Measurements from ENCODE around the gene FRMD1. TPM values are rescaled to one million over a fixed set of nuclear protein-coding genes. Genes with fewer than 3 reads are reported as not detected.

FRMD1 gene
- total RNA-seq, 1 experiment from 2014 or later = not detected

DNA sequence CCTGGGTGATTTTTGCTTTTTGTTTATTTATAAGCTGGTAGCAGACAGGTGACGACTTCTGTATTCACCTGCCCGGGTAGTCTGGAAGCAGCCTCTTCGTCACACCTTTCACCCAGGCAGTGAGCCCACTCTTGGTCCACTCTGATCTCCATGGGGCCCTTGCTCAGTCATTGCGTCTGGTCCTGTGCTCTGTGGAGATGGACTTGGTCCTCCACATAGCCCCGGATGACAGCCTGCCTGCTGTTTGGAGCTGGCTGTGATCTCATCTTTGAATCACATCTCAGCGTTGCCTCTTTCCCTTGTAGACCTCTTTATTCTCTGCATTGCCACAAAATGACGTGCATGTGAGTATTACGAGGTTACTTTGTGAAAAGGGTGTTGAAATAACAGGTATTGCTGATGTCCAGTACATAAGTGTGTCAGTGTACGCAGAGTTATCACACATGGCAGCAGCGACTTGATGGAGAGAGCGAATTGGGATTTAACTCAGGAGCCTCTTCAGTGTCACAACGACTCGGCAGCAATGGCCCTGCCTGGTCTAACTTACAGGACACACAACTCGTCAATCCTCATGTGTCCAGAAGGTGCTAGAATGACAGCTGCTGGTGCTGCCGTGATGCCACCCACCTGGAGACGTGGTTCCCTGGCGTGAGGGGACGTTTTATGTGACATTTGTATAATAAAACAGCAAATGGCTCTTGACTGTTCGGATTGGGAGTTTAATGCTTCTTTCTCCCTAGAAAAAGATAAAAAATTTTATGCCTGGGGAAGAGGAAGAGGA is 24.2 kb upstream of the FRMD1 start:
- Histone ChIP-seq H3K36me3 (replicated peaks; ENCODE audit: control insufficient read depth, insufficient read depth, low read length) (no peaks in the 10 kb centered on the region), H3K27me3 (ENCODE audit: control insufficient read depth, insufficient read depth, low read length) (no peaks in the 10 kb centered on the region), H3K4me3 (ENCODE audit: insufficient read depth, low read depth, low read length) (no peak overlapping the region)
- no peak for DNase-seq

DNA sequence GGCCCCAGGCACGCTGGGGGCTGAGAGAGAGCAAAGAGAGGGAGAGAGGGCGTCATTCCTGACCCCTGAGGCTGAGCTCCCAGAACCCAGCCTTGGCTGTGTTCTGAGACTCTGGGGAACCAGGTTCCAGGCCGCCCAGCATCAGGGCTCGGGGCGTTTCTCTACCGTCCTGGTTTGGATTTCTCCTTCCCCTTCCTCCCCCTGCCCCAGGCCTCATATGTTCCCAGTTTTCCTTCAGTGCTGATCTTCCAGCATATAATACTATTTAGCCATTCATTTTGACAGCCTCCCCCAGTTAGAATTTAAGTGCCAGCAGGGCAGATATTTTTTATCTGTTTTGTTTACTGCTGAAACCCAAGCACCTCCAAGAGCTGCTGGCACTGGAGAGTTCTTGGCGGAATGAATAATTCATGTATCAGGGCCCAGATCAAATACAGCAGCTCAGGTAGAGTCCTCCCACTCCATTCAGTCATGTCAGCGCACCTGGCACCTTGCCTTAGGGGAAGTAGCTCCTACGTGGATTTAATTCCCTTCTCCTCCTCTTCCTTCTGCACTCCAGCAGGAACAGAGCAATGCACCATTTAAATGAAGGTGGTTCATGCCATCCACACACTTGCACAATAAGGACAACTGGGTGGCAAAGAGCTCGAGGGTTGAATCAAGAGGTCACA is 23.4 kb upstream of the FRMD1 start:
- Histone ChIP-seq H3K4me3 (ENCODE audit: insufficient read depth, low read depth, low read length) (no peak overlapping the region), H3K27me3 (ENCODE audit: control insufficient read depth, insufficient read depth, low read length) (no peaks in the 10 kb centered on the region), H3K36me3 (replicated peaks; ENCODE audit: control insufficient read depth, insufficient read depth, low read length) (no peaks in the 10 kb centered on the region)
- peak; percentile 73 for DNase-seq

DNA sequence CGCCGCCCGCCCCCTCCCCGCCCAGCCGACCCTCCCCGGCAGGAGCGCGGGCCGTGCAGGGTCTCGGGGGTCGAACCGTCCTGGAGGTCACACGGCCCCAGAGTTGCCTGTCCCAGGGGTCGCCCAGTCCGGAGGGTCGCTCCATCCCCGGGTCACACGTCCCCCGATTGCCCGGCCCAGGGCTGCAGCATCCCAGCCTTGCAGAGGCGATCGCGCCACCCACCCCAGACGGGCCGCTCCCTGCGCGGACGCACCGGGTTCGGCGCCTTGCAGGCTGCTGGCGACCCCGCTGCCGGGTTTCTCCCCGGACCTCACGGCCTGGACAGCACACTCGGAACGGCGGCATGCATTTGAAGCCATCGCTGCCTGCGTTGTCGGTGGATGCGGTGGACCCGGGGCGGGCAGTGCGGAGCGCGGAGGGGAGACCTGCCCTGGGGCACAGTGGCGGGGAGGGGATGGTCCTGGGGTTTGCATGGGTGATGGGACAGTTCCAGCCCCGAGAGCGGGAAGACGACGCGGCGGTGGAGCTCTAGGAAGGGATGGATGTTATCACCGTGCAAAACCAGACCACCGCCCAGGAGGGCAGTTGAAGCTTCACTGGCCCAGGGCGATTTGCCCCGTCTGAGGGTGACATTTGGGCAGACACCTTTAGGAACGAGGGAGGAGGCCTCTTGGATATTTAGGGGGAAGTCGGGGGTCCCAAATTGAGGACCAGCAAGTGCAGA is 22.7 kb upstream of the FRMD1 start:
- no peaks in the 10 kb centered on the region for H3K36me3 ChIP-seq (replicated peaks; ENCODE audit: control insufficient read depth, insufficient read depth, low read length)
- no peak overlapping the region for H3K4me3 ChIP-seq (ENCODE audit: insufficient read depth, low read depth, low read length)
- DNase-seq = peak; percentile 79
- H3K27me3 ChIP-seq (ENCODE audit: control insufficient read depth, insufficient read depth, low read length) = no peaks in the 10 kb centered on the region

DNA sequence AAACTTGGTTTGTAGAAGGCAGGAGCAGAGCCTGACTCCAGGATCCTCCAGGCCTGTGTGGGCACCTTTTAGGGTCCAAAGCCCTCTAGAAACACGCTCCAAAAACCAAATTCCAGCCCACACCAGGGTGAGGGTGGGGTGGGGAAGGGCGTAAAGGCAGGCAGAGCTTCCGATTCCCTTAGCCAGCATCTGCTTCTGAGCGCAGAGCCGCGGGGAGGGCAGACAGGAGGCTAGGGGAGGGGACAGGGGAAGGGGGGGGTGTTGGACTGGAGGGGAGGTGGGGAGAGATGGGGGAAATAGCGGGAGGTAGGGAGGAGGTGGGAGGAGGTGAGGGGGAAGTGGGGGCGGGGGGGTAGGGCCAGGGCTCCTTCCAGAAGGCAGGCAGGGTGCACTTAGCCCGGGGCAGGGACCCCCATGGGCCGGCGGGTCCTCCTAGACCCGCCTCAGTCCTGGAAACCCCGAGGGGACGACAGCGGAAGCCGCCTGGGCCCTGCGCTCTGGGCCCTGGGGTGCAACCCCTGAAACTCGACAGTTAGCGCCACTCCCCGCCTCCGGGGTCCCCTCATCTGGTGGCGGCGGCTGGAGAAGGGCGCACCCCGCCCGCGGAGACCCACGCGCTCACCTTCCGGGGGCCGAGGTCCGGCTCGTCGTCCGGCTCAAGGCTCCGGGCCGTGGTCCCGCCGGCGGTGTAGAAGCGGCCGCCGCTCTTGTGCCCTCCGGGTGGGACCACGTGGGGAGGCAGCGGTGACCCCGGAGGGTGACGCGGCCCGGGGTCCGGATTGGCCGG is 22.0 kb upstream of the FRMD1 start:
- Histone ChIP-seq H3K36me3 (replicated peaks; ENCODE audit: control insufficient read depth, insufficient read depth, low read length) (no peaks in the 10 kb centered on the region), H3K27me3 (ENCODE audit: control insufficient read depth, insufficient read depth, low read length) (no peaks in the 10 kb centered on the region), H3K4me3 (ENCODE audit: insufficient read depth, low read depth, low read length) (no peak overlapping the region)
- peak; percentile 78 for DNase-seq

DNA sequence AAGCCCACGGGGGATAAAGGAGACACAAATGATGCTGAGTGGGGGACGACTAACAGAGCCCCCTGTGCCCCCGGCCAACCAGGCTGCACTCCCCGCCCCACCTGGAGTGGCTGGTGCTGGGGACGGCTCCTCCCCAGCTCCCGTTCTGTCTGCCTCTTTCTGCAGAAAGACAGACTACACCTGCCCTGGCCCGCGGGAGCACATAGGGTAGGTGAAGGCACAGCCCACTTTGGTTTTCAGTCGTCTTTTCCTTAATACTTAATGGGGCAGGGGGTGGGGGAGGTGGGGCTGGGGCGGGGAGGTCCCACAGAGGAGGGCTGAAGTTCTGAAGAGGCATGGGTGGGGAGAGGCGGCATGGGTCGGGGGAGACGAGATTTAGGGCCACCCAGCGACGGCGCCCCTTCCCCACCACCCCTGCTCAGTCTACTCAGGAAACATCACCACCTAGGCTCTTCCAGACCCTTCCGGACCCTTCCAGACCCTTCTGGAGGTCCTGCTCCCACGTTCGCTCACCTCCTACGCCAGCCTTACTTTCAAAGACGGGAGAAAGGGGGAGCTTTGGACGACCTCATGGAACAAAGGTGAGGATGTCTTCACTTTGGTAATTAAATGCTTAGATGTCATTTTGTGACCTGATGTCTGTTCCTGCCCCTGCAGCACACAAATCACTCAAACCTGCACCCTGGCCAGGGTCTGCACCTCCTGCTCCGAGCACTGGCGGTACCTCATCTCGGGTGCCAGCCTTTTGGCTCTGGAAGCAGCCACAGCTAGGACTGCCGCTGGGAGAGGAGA is 21.2 kb upstream of the FRMD1 start:
- H3K27me3 ChIP-seq (ENCODE audit: control insufficient read depth, insufficient read depth, low read length) = no peaks in the 10 kb centered on the region
- no peaks in the 10 kb centered on the region for H3K36me3 ChIP-seq (replicated peaks; ENCODE audit: control insufficient read depth, insufficient read depth, low read length)
- DNase-seq = peak; percentile 62

DNA sequence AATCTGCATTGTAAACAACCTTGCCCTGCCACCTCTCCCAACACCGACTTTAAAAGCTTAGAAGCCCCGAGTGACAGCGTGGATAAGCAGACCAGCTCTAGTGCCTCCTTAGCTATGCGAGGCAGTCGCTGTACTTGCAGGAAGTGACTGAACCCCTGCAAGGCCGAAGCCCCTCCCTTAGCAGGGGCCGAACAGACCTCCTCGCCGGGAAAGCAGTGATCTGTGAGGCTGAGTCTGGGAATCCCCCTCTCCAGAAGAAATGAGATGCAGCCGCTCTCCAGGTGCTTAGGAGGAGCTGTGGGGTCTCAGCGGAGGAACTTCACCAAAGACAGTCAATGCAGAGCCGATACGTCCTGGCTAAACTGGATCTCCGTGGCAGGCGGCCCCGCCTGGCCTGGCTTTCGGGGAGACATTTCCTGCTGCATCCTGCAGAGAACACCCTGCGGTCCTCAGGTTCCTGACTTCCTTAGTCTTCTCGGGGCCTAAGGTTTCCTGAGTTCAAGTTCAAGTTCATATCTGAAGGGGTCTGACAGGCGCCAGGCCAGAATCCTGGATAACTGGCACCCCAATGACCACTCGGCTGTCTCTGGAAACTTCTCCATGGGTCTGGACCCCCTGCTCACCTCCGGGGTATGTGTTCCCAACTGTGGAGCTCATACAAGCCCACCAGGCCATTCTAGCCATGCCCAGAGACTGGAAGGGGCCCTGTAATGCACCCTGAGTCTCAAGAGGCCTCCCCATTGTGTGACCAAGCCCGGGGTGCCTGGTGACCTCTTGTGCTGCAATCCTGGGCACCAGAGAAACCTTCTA is 20.4 kb upstream of the FRMD1 start:
- peak; percentile 89 for DNase-seq
- Histone ChIP-seq H3K27me3 (ENCODE audit: control insufficient read depth, insufficient read depth, low read length) (no peaks in the 10 kb centered on the region), H3K36me3 (replicated peaks; ENCODE audit: control insufficient read depth, insufficient read depth, low read length) (no peaks in the 10 kb centered on the region), H3K4me3 (ENCODE audit: insufficient read depth, low read depth, low read length) (no peak overlapping the region)

More for the DNA sequence above, 21.2 kb upstream of the FRMD1 start:
- no peak overlapping the region for H3K4me3 ChIP-seq (ENCODE audit: insufficient read depth, low read depth, low read length)

DNA sequence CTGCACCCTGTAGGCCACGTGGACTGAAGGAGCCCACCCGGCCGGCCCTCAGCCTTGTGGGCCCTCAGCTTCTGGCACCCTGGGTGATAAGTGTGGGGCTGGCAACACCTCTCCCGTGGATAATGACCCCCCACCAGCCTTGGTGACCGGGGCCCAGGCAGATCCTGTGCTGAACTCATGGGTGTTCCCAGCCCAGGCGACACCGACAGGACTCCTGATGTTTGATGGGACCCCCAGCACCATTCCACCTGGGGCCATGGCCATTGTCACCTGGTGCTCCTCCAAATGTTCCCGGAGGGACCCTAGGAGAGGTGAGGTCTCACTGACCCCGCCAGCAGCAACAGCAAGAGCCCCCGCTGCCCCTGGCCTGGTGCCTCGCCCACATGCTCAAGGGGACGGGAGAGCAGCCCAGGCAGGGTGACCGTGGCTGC is 19.4 kb upstream of the FRMD1 start:
- Histone ChIP-seq H3K4me3 (ENCODE audit: insufficient read depth, low read depth, low read length) (no peak overlapping the region), H3K27me3 (ENCODE audit: control insufficient read depth, insufficient read depth, low read length) (no peaks in the 10 kb centered on the region), H3K36me3 (replicated peaks; ENCODE audit: control insufficient read depth, insufficient read depth, low read length) (no peaks in the 10 kb centered on the region)
- DNase-seq = peak; percentile 55

DNA sequence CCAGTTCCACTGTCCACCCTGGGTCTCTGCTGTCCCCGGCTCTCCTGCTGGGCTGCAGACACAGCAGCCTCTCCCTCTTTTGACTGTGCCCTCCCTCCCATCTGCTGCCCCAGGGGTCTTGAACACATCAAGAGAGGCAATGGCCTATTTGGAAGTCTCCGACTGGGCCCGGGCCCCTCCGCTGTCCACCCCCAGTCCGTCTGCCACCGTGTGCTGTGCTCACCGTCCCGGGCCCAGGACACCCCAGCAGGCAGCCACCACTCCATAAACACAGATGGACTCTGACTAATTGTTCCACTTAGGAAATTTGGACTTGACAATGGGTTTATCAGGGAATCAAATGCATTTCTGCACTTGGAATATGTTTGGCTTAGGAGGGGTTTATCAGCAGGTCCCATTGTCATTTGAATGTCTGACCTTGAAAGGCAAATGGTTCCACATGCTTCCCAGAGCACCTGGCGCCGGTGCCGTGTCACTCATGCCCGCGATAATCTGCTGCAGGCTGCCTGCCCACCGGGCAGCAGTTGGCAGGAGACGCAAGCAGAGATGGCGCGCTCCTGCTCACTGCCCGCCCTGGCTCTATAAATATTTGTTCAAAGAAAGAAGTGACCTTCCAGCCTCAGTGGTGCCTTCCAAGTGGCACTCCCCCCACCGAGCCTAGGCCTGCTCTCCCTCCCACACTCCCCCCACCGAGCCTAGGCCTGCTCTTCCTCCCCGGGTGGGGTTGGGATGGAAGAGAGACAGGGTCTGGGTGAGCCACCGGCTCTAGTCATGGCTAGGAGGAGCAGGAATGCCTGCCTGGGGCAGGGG is 18.8 kb upstream of the FRMD1 start:
- H3K4me3 ChIP-seq (ENCODE audit: insufficient read depth, low read depth, low read length) = no peak overlapping the region
- H3K27me3 ChIP-seq (ENCODE audit: control insufficient read depth, insufficient read depth, low read length) = no peaks in the 10 kb centered on the region
- DNase-seq = peak; percentile 47
- no peaks in the 10 kb centered on the region for H3K36me3 ChIP-seq (replicated peaks; ENCODE audit: control insufficient read depth, insufficient read depth, low read length)

DNA sequence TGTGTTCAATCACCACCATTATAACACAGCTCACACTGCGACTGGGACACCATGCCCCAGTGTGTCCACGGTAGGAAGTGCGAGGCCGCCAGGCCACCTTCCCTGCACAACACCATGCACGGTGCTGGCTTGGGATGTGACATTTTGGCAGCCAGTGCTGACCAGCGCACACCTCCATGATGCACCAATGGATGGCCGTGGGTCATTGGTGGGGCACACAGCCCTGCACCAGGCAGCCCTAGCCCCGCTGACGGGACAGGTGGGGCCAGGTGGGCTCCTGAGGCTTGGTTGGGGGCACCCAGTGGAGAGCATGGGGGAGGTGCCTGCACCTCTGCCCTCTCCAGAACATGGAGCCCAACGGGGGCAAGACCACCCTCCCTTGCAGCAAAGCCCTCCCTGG is 18.2 kb upstream of the FRMD1 start:
- no peaks in the 10 kb centered on the region for H3K27me3 ChIP-seq (ENCODE audit: control insufficient read depth, insufficient read depth, low read length)
- H3K4me3 ChIP-seq (ENCODE audit: insufficient read depth, low read depth, low read length) = no peak overlapping the region
- H3K36me3 ChIP-seq (replicated peaks; ENCODE audit: control insufficient read depth, insufficient read depth, low read length) = no peaks in the 10 kb centered on the region
- DNase-seq = peak; percentile 45

DNA sequence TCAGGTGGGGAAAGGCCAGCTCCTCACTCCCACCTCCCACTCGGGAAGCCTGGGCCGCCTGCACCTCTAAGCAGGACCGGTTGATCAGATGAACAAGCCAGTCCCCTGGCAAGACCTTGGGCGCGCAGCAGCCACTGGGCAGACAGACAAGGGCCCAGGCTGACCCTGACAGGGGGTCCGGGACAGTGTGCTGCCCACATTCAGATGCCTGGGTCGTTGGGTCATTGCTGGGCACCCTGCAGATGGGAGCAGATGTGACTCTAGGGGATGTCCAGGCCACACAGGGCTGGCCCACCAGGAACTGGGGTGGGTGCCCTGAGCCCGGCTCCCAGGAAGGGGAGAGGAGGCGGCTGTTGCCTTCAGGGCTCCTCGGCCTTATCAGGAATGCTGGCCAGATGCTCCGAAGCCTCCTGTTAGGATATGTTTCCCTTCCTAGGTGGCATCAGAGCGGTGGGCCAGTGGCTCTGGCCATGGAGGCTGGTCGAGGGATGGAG is 17.3 kb upstream of the FRMD1 start:
- peak; percentile 45 for DNase-seq
- Histone ChIP-seq H3K36me3 (replicated peaks; ENCODE audit: control insufficient read depth, insufficient read depth, low read length) (no peaks in the 10 kb centered on the region), H3K27me3 (ENCODE audit: control insufficient read depth, insufficient read depth, low read length) (no peaks in the 10 kb centered on the region), H3K4me3 (ENCODE audit: insufficient read depth, low read depth, low read length) (no peak overlapping the region)

DNA sequence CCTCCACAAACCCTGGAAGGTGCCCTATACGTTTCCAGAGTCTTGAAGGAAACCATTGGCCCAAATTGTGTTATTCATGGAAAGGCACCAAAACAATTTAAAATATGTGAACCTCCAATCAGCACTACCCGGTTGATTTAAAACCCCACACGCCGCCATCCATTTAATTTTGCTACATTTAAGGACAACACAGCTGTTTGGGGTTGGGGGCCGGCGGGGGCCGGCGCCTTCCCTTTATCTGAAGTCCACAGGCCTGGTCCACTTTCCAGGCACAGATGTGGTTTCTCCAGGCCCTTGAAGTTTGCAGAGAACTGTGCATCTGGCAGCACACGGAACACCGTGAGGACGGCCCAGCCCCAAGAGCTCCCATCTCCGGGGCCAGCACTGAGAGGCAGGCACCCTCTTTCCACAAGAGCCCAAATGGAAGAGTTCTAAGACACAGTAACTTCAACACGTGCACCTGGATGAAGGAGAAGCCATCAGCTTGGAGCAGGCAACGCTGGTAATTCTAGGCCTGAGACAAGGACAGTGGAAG is 16.8 kb upstream of the FRMD1 start:
- DNase-seq = no peak
- Histone ChIP-seq H3K36me3 (replicated peaks; ENCODE audit: control insufficient read depth, insufficient read depth, low read length) (no peaks in the 10 kb centered on the region), H3K4me3 (ENCODE audit: insufficient read depth, low read depth, low read length) (no peak overlapping the region), H3K27me3 (ENCODE audit: control insufficient read depth, insufficient read depth, low read length) (no peaks in the 10 kb centered on the region)

DNA sequence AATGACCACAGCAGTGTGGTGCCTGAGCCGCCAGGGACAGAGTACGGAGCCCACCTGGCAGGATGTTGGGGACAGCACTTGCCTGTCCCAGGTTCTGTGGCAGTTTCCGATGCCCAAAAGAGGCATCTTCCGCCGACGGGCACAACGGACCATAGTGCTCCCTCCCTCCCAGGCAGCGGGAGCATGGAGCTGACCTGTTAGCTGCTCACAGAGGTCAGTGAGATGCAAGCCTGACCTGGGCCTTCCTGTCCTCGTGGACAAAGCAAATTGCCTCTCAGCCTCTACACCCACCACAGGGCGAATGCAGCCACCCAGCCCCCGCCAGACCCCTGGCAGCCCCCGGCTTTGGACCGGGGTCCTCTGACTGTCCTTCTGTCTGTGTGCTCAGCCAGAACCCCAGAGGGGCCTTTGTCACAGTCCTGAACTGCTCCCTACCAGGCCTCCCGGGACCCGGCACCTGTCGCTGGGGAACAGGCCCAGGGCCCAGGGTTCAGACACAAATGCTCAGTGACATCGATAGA is 16.2 kb upstream of the FRMD1 start:
- Histone ChIP-seq H3K36me3 (replicated peaks; ENCODE audit: control insufficient read depth, insufficient read depth, low read length) (no peaks in the 10 kb centered on the region), H3K4me3 (ENCODE audit: insufficient read depth, low read depth, low read length) (no peak overlapping the region), H3K27me3 (ENCODE audit: control insufficient read depth, insufficient read depth, low read length) (no peaks in the 10 kb centered on the region)
- DNase-seq = peak; percentile 56
